HEK293 (cell line): Measurements from ENCODE around the gene RAB2B.
A peak's percentile ranks its signal among the peaks of the same experiment; 100 is the strongest.

Experiments
- AEBP2 ChIP-seq: fragments of 450-650 bp; formaldehyde crosslinking; IDR thresholded peaks from 2 replicates; pipeline ENCODE4 v1.5.1; 2016; ENCODE audit warnings: missing biosample characterization, missing genetic modification characterization, borderline replicate concordance
- EGR2 ChIP-seq: fragments of 450-650 bp; formaldehyde crosslinking; IDR thresholded peaks from 2 replicates; pipeline ENCODE4 v1.5.1; 2016; ENCODE audit warnings: low read depth, missing biosample characterization, missing genetic modification characterization
- IKZF3 ChIP-seq: fragments of 450-650 bp; IDR thresholded peaks from 2 replicates; pipeline ENCODE4 v1.5.0; 2018; ENCODE audit warnings: missing biosample characterization, mild to moderate bottlenecking, missing genetic modification characterization, moderate library complexity
- INSM2 ChIP-seq: fragments of 450-650 bp; formaldehyde crosslinking; IDR thresholded peaks from 2 replicates; pipeline ENCODE4 v1.5.1; 2016; ENCODE audit warnings: missing biosample characterization, missing genetic modification characterization
- KLF7 ChIP-seq: fragments of 450-650 bp; formaldehyde crosslinking; IDR thresholded peaks from 2 replicates; pipeline ENCODE4 v1.5.1; 2016; ENCODE audit warnings: missing biosample characterization, missing genetic modification characterization, borderline replicate concordance
- PATZ1 ChIP-seq: fragments of 450-650 bp; formaldehyde crosslinking; IDR thresholded peaks from 2 replicates; pipeline ENCODE4 v1.5.1; 2016; ENCODE audit warnings: missing biosample characterization, missing genetic modification characterization
- SP3 ChIP-seq: fragments of 450-650 bp; formaldehyde crosslinking; IDR thresholded peaks from 2 replicates; pipeline ENCODE4 v1.5.1; 2016; ENCODE audit warnings: missing biosample characterization, missing genetic modification characterization
- TRIM28 ChIP-seq: IDR thresholded peaks from 2 replicates; pipeline ENCODE4 v1.6.1; 2011; ENCODE audit warnings: low read length, control low read depth, borderline replicate concordance
- ZBTB10 ChIP-seq: fragments of 450-650 bp; formaldehyde crosslinking; IDR thresholded peaks from 2 replicates; pipeline ENCODE4 v1.5.1; 2016; ENCODE audit warnings: missing biosample characterization, missing genetic modification characterization
- ZEB2 ChIP-seq: fragments of 450-650 bp; formaldehyde crosslinking; IDR thresholded peaks from 2 replicates; pipeline ENCODE4 v1.5.1; 2016; ENCODE audit warnings: missing biosample characterization, missing genetic modification characterization
- ZNF121 ChIP-seq: fragments of 450-650 bp; formaldehyde crosslinking; IDR thresholded peaks from 2 replicates; pipeline ENCODE4 v1.5.1; 2016; ENCODE audit warnings: missing biosample characterization, missing genetic modification characterization
- ZNF18 ChIP-seq: fragments of 450-650 bp; formaldehyde crosslinking; IDR thresholded peaks from 2 replicates; pipeline ENCODE4 v1.5.1; 2016; ENCODE audit warnings: missing biosample characterization, missing genetic modification characterization
- ZNF19 ChIP-seq: fragments of 450-650 bp; formaldehyde crosslinking; IDR thresholded peaks from 2 replicates; pipeline ENCODE4; 2016; ENCODE audit warnings: missing biosample characterization, missing genetic modification characterization, low read depth
- ZNF24 ChIP-seq: fragments of 450-650 bp; formaldehyde crosslinking; IDR thresholded peaks from 2 replicates; pipeline ENCODE4 v1.5.1; 2016; ENCODE audit warnings: missing biosample characterization, missing genetic modification characterization
- ZNF394 ChIP-seq: fragments of 450-650 bp; formaldehyde crosslinking; IDR thresholded peaks from 2 replicates; pipeline ENCODE4 v1.5.1; 2016; ENCODE audit warnings: missing biosample characterization, missing genetic modification characterization, mild to moderate bottlenecking, moderate library complexity, borderline replicate concordance
- ZNF398 ChIP-seq: fragments of 450-650 bp; formaldehyde crosslinking; IDR thresholded peaks from 2 replicates; pipeline ENCODE4 v1.5.1; 2017; ENCODE audit warnings: missing biosample characterization, missing genetic modification characterization
- ZNF521 ChIP-seq: fragments of 450-650 bp; formaldehyde crosslinking; IDR thresholded peaks from 2 replicates; pipeline ENCODE4 v1.5.1; 2017; ENCODE audit warnings: missing biosample characterization, mild to moderate bottlenecking, missing genetic modification characterization
- ZNF639 ChIP-seq: fragments of 450-650 bp; formaldehyde crosslinking; IDR thresholded peaks from 2 replicates; pipeline ENCODE4 v1.5.1; 2016; ENCODE audit warnings: missing biosample characterization, missing genetic modification characterization
- ZNF704 ChIP-seq: fragments of 450-650 bp; formaldehyde crosslinking; IDR thresholded peaks from 2 replicates; pipeline ENCODE4 v1.5.1; 2016; ENCODE audit warnings: missing biosample characterization, missing genetic modification characterization

The RAB2B gene

GRCh38 chr14:21525962-21526671 lies 49.4 kb upstream of the RAB2B start, which contains the start of gene SALL2 (continued):
- TF ChIP-seq PATZ1 = peak; percentile 99
- no peak for TF ChIP-seq AEBP2 (tag by site-specific recombination)
- peak; percentile 95 for TF ChIP-seq SP3 (tag by site-specific recombination)
- TF ChIP-seq ZNF521 (tag by site-specific recombination) = no peak
- TF ChIP-seq ZNF704 (tag by site-specific recombination) = no peak
- peak; percentile 17; the same call in 1 of the 2 replicates for TF ChIP-seq ZNF18 (tag by site-specific recombination)
- peak; percentile 77 for TF ChIP-seq IKZF3 (tag by site-specific recombination)
- no peak for TF ChIP-seq ZNF121 (tag by site-specific recombination)
- peak; percentile 90 for TF ChIP-seq EGR2 (tag by site-specific recombination)
- TF ChIP-seq ZNF394 (tag by site-specific recombination) = peak; percentile 100
- peak; percentile 80 for TF ChIP-seq INSM2 (tag by site-specific recombination)
- peak; percentile 76; the same call in 1 of the 2 replicates for TF ChIP-seq ZEB2 (tag by site-specific recombination)
- TF ChIP-seq ZNF24 (tag by site-specific recombination) = peak; percentile 49; the same call in 1 of the 2 replicates
- TF ChIP-seq ZNF398 (tag by site-specific recombination) = peak; percentile 99
- TF ChIP-seq KLF7 (tag by site-specific recombination) = no peak
- no peak for TF ChIP-seq TRIM28
- peak; percentile 91 for TF ChIP-seq ZBTB10 (tag by site-specific recombination)
- TF ChIP-seq ZNF19 (tag by site-specific recombination) = no peak
- peak; percentile 76; the same call in 1 of the 2 replicates for TF ChIP-seq ZNF639
